Measurements from ENCODE around the gene HIBADH.

HIBADH gene

DNA sequence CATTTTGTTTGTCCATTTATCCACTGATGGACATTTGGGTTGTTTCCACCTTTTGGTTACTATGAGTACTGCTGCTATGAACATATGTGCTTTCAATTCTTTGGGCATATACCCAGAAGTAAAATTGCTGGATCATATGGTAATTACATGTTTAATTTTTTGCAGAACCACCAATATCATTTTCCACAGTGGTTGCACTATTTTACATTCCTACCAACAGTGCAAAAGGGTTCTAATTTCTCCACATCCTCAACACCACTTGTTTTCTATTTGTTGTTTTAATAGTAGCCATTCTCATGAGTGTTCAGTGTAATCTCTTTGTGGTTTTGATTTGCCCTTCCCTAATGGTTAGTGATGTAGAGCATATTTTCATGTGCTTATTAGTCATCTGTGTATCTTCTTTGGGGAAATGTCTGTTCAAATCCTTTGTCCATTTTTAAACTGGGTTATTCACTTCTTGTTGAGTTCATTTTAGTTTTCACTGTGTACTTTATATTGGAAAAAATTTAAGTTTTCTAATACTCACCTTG is 101.9 kb downstream of the HIBADH start:
- TF ChIP-seq ZNF350 (tag by site-specific recombination; IDR thresholded peaks at IDR 0.05), result no peak
- no peak for TF ChIP-seq ZNF501 (tag by site-specific recombination; IDR thresholded peaks at IDR 0.05)
- no peak for TF ChIP-seq KLF9 (tag by site-specific recombination; IDR thresholded peaks at IDR 0.05; ENCODE audit: low read depth)
- TF ChIP-seq ZNF558 (tag by site-specific recombination; IDR thresholded peaks at IDR 0.05), result no peak
- no peak for TF ChIP-seq ZNF157 (tag by site-specific recombination; IDR thresholded peaks at IDR 0.05)
- TF ChIP-seq ZNF830 (tag by site-specific recombination; IDR thresholded peaks at IDR 0.05; ENCODE audit: low read depth), result no peak
- no peak for TF ChIP-seq ZNF704 (tag by site-specific recombination; IDR thresholded peaks at IDR 0.05)
- TF ChIP-seq HOXA7 (CRISPR knock-in tag; IDR thresholded peaks at IDR 0.05; ENCODE audit: borderline replicate concordance), result no peak
- TF ChIP-seq WT1 (tag by site-specific recombination; IDR thresholded peaks at IDR 0.05), result no peak
- TF ChIP-seq, protein P1, sequence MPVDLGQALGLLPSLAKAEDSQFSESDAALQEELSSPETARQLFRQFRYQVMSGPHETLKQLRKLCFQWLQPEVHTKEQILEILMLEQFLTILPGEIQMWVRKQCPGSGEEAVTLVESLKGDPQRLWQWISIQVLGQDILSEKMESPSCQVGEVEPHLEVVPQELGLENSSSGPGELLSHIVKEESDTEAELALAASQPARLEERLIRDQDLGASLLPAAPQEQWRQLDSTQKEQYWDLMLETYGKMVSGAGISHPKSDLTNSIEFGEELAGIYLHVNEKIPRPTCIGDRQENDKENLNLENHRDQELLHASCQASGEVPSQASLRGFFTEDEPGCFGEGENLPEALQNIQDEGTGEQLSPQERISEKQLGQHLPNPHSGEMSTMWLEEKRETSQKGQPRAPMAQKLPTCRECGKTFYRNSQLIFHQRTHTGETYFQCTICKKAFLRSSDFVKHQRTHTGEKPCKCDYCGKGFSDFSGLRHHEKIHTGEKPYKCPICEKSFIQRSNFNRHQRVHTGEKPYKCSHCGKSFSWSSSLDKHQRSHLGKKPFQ (tag by site-specific recombination; IDR thresholded peaks at IDR 0.05), result no peak
- no peak for TF ChIP-seq ZNF544 (tag by site-specific recombination; IDR thresholded peaks at IDR 0.05)
- no peak for TF ChIP-seq ZNF549 (tag by site-specific recombination; IDR thresholded peaks at IDR 0.05)
- TF ChIP-seq, protein P2, sequence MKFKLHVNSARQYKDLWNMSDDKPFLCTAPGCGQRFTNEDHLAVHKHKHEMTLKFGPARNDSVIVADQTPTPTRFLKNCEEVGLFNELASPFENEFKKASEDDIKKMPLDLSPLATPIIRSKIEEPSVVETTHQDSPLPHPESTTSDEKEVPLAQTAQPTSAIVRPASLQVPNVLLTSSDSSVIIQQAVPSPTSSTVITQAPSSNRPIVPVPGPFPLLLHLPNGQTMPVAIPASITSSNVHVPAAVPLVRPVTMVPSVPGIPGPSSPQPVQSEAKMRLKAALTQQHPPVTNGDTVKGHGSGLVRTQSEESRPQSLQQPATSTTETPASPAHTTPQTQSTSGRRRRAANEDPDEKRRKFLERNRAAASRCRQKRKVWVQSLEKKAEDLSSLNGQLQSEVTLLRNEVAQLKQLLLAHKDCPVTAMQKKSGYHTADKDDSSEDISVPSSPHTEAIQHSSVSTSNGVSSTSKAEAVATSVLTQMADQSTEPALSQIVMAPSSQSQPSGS (tag by site-specific recombination; IDR thresholded peaks at IDR 0.05; ENCODE audit: low read depth), result no peak
- TF ChIP-seq ZNF624 (tag by site-specific recombination; IDR thresholded peaks at IDR 0.05), result no peak
- TF ChIP-seq GLI2 (tag by site-specific recombination; IDR thresholded peaks at IDR 0.05; ENCODE audit: borderline replicate concordance, low read depth), result no peak
- TF ChIP-seq ZNF174 (tag by site-specific recombination; IDR thresholded peaks at IDR 0.05), result no peak
- TF ChIP-seq ZXDB (tag by site-specific recombination; IDR thresholded peaks at IDR 0.05), result no peak
- no peak for TF ChIP-seq ZNF510 (tag by site-specific recombination; IDR thresholded peaks at IDR 0.05; ENCODE audit: insufficient replicate concordance)
- H3K4me1 ChIP-seq (ENCODE audit: control insufficient read depth, insufficient read depth, low read length), result no peaks in the 10 kb centered on the region
- POLR2A ChIA-PET, result no interaction called here
- no peak overlapping the region for H3K4me3 ChIP-seq (ENCODE audit: low read depth, low read length)
- no peak overlapping the region for H3K27ac ChIP-seq (ENCODE audit: extremely low read depth, low read depth, low read length)
- CTCF ChIA-PET, result interaction anchor here (0.6 kb wide), 2 partner anchors 45 to 81 kb away, joined by 3 to 4 read pairs; no protein-coding TSS in a partner anchor
- H3K36me3 ChIP-seq (ENCODE audit: control insufficient read depth in 2 of 2, insufficient read depth in 1 of 2, low read length in 2 of 2), result no peaks in the 10 kb centered on the region
- H3K9me3 ChIP-seq (ENCODE audit: control insufficient read depth, insufficient read depth, low read depth, low read length), result no peaks in the 10 kb centered on the region; the same call in 1 of the 2 replicates

GRCh38 chr7:27555670-27556069 is 107.0 kb downstream of the HIBADH start:
- ChIA-PET CTCF (no interaction called here), POLR2A (no interaction called here)
- Histone ChIP-seq H3K4me1 (ENCODE audit: control insufficient read depth, insufficient read depth, low read length) (no peaks in the 10 kb centered on the region), H3K4me3 (ENCODE audit: low read depth, low read length) (no peak overlapping the region), H3K27ac (ENCODE audit: extremely low read depth, low read depth, low read length) (no peak overlapping the region), H3K9me3 (ENCODE audit: control insufficient read depth, insufficient read depth, low read depth, low read length) (no peaks in the 10 kb centered on the region), H3K36me3 (ENCODE audit: control insufficient read depth in 2 of 2, insufficient read depth in 1 of 2, low read length in 2 of 2) (no peaks in the 10 kb centered on the region)
- TF ChIP-seq ZNF624 (tag by site-specific recombination; IDR thresholded peaks at IDR 0.05) (no peak), ZNF24 (tag by site-specific recombination; IDR thresholded peaks at IDR 0.05) (no peak), SP2 (tag by site-specific recombination; IDR thresholded peaks at IDR 0.05) (no peak), ZBTB48 (tag by site-specific recombination; IDR thresholded peaks at IDR 0.05) (no peak), GLIS1 (tag by site-specific recombination; IDR thresholded peaks at IDR 0.05) (no peak), ZNF510 (tag by site-specific recombination; IDR thresholded peaks at IDR 0.05; ENCODE audit: insufficient replicate concordance) (no peak), ZXDB (tag by site-specific recombination; IDR thresholded peaks at IDR 0.05) (no peak), ZNF416 (tag by site-specific recombination; IDR thresholded peaks at IDR 0.05) (no peak), ZNF677 (tag by site-specific recombination; IDR thresholded peaks at IDR 0.05) (no peak)
- TF ChIP-seq, protein P3, sequence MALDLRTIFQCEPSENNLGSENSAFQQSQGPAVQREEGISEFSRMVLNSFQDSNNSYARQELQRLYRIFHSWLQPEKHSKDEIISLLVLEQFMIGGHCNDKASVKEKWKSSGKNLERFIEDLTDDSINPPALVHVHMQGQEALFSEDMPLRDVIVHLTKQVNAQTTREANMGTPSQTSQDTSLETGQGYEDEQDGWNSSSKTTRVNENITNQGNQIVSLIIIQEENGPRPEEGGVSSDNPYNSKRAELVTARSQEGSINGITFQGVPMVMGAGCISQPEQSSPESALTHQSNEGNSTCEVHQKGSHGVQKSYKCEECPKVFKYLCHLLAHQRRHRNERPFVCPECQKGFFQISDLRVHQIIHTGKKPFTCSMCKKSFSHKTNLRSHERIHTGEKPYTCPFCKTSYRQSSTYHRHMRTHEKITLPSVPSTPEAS (tag by site-specific recombination; IDR thresholded peaks at IDR 0.05), result no peak

All from HEK293 (cell line).